SH-SY5Y (cell line): Measurements from ENCODE around the gene ZMYND12.

Experiments used
- GATA2 ChIP-seq: IDR thresholded peaks from 2 replicates; pipeline ENCODE4 v1.6.1; 2011; ENCODE audit warnings: mild to moderate bottlenecking, low read depth, low read length
- GATA3 ChIP-seq: IDR thresholded peaks from 2 replicates; pipeline ENCODE4 v1.6.1; 2011; ENCODE audit warnings: low read depth, mild to moderate bottlenecking, low read length, moderate library complexity

DNA sequence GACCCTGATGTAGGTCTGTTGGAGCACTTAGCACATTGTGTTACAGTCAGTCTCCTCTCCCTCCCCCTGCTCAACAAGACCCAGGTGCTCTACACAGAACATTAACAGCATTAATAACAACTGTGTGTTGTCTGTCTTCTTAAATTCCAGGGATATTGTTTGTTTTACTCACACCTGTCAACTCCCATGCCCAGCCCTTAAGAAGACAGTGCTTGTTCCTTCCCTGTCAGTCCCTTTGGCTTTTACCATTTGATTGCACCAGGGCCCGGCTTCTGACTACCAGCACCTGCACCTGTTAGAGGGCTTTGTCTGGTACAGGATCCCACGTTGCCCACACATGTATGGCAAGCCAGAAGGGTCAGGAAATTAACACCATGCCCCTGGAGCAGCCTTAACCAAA is 63.6 kb downstream of the ZMYND12 start:
- TF ChIP-seq GATA2 (no peak), GATA3 (no peak)
